HepG2 (cell line): ENCODE measurements around the gene PTCH1. TPM values are rescaled to one million over a fixed set of nuclear protein-coding genes. Genes with fewer than 3 reads are reported as not detected.

Source experiments
- GATAD1 ChIP-seq: IDR thresholded peaks from 2 replicates; pipeline ENCODE4 v1.6.1; 2016; ENCODE audit warnings: missing genetic modification reagents, missing compliant biosample characterization
- HMGXB3 ChIP-seq: sonication (generic); formaldehyde crosslinking; IDR thresholded peaks from 2 replicates; pipeline ENCODE4 v1.4.0; 2020; ENCODE audit warnings: missing genetic modification reagents, borderline replicate concordance
- MIER2 ChIP-seq: IDR thresholded peaks from 2 replicates; pipeline ENCODE4 v1.6.1; 2016; ENCODE audit warnings: missing biosample characterization, missing genetic modification reagents
- NR1H2 ChIP-seq: sonication (generic); formaldehyde crosslinking; IDR thresholded peaks from 2 replicates; pipeline ENCODE4 v1.8.1; 2022; ENCODE audit warnings: low read depth, missing genetic modification reagents, borderline replicate concordance
- SP2 ChIP-seq: sonication (generic); formaldehyde crosslinking; IDR thresholded peaks from 2 replicates; pipeline ENCODE4 v1.5.1; 2020; ENCODE audit warnings: mild to moderate bottlenecking, missing genetic modification reagents
- SYNCRIP ChIP-seq: fragments of 200-400 bp; formaldehyde crosslinking; IDR thresholded peaks from 2 replicates; pipeline ENCODE4 v1.6.1; 2018; ENCODE audit warnings: mild to moderate bottlenecking, low read depth, low read length; ENCODE audit not compliant: insufficient read depth
- TRIM22 ChIP-seq: fragments of 450-650 bp; IDR thresholded peaks from 2 replicates; pipeline ENCODE4 v1.6.1; 2017
- ZBTB37 ChIP-seq: sonication (generic); formaldehyde crosslinking; IDR thresholded peaks from 2 replicates; pipeline ENCODE4 v1.4.0; 2020; ENCODE audit warnings: mild to moderate bottlenecking, missing genetic modification reagents
- ZNF317 ChIP-seq: sonication (generic); formaldehyde crosslinking; IDR thresholded peaks from 2 replicates; pipeline ENCODE4 v1.5.0; 2020; ENCODE audit warnings: mild to moderate bottlenecking, missing genetic modification reagents
- ZNF513 ChIP-seq: sonication (generic); formaldehyde crosslinking; conservative IDR thresholded peaks from 2 replicates; pipeline ENCODE4 v1.5.0; 2020; ENCODE audit warnings: missing genetic modification reagents
- ZNF574 ChIP-seq: sonication (generic); formaldehyde crosslinking; IDR thresholded peaks from 2 replicates; pipeline ENCODE4 v1.4.0; 2020; ENCODE audit warnings: missing genetic modification reagents
- polyA plus RNA-seq, 8 experiments: library from polyadenylated mRNA; depleted of rRNA in 3 of 8; stranded (reverse) in 7 of 8; unstranded in 1 of 8; fragments of >200 nt; fragmentation: Illumina TruSeq in 4 of 8; extraction: Trizol in 4 of 8; gene quantifications; 2 replicates each; pipeline versions ENCODE4 v1.2.1 to v1.2.3, GENCODE V29; 2011 to 2016; ENCODE audit warnings: low read depth in 4 of 8, missing spikeins in 1 of 8, mixed read lengths in 1 of 8; ENCODE audit not compliant: insufficient read depth in 1 of 8
- total RNA-seq, 5 experiments: library from RNA; depleted of rRNA; stranded (reverse); fragments of >200 nt; fragmentation: Illumina TruSeq; extraction: Trizol; gene quantifications; 2 replicates each; pipeline ENCODE4 v1.2.3, GENCODE V29; 2016; ENCODE audit warnings: low read depth in 1 of 5
- TF ChIP-seq, protein P1 (sequence below): sonication (generic); formaldehyde crosslinking; IDR thresholded peaks from 2 replicates; pipeline ENCODE4 v1.5.0; 2020; ENCODE audit warnings: missing genetic modification reagents

PTCH1 gene
- total and polyA plus RNA-seq, 2 of the 13 experiments (the other 11 are each of a cell fraction or from before 2014, with no cell fraction given), result 2.8 to 3.9 TPM

DNA sequence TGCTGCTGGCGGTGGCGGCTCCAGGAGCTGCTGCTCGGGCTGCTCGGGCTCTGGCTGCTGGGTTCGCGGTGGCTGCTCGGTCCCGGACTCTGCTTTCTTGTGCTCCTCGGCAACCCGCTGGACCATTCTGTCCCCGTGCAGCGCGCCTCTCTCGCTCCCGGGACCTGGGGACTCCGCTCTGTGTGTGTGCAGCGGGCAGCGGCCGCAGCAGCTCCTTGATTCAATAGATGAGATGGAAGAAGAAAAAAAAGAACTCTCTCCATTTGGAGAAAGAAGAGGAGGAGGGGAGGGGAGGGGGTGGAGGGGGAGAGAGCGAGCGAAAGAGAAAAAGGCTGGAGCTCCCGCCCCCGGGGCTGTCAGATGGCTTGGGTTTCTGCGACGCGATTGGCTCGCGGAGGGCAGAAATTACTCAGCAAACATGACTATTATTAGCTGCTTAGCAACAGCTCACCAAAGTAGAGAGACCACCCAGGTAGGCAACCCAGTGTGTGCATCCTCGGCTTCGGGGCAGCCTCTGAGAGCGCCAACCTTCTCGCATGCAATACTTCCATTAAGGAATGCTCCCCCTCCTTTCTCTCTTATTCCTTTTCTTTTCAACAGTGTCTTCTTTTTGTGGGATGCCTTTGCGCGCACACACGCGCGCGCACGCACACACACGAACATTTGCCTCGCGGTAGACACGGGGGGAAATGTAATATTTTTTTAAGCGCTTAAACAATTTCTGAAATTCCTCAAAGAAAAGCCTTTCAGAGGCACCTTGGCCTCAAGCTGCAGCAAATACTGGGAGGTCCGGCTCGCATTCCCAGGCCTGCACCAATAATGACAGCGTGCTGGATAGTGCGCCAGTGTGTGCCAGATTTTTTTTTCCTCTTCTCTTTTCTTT is 7.6 kb downstream of the PTCH1 start (continued):
- no peak for TF ChIP-seq TRIM22
- TF ChIP-seq NR1H2, result no peak
- no peak for TF ChIP-seq GATAD1 (CRISPR knock-in tag)
- no peak for TF ChIP-seq MIER2 (CRISPR knock-in tag)
- no peak for TF ChIP-seq SYNCRIP
- TF ChIP-seq ZNF317 (CRISPR knock-in tag), result no peak
- TF ChIP-seq ZNF574, result no peak
- no peak for TF ChIP-seq HMGXB3 (CRISPR knock-in tag)
- no peak for TF ChIP-seq ZBTB37 (CRISPR knock-in tag)
- TF ChIP-seq ZNF513 (CRISPR knock-in tag), result no peak
- TF ChIP-seq, protein P1, sequence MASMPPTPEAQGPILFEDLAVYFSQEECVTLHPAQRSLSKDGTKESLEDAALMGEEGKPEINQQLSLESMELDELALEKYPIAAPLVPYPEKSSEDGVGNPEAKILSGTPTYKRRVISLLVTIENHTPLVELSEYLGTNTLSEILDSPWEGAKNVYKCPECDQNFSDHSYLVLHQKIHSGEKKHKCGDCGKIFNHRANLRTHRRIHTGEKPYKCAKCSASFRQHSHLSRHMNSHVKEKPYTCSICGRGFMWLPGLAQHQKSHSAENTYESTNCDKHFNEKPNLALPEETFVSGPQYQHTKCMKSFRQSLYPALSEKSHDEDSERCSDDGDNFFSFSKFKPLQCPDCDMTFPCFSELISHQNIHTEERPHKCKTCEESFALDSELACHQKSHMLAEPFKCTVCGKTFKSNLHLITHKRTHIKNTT (CRISPR knock-in tag), result no peak
- no peak for TF ChIP-seq SP2 (CRISPR knock-in tag)
